ENCODE measurements around the gene SLC16A12. TPM values are rescaled to one million over a fixed set of nuclear protein-coding genes. Genes with fewer than 3 reads are reported as not detected.

SLC16A12 gene
- total and polyA plus RNA-seq, 2 of the 13 experiments (the other 11 are each of a cell fraction or from before 2014, with no cell fraction given), result 0.02 TPM; not detected in 1

GRCh38 chr10:89470628-89471027 lies 64.8 kb downstream of the SLC16A12 start:
- intact Hi-C loops (cut with micrococcal nuclease; ENCODE audit: unreplicated experiment), result no loop called here
- Histone ChIP-seq H3K27ac (ENCODE audit: extremely low read length, insufficient read depth, low read length) (no peak overlapping the region), H2AFZ (ENCODE audit: low read length) (no peak overlapping the region), H4K20me1 (ENCODE audit: insufficient read depth, low read length) (no peaks in the 10 kb centered on the region), H3K9ac (ENCODE audit: insufficient read depth, low read depth, low read length) (no peak overlapping the region), H3K27me3 (ENCODE audit: control insufficient read depth in 1 of 2, insufficient read depth in 2 of 2, low read length in 2 of 2) (no peaks in the 10 kb centered on the region; a peak in 1 of 5 replicates), H3K79me2 (ENCODE audit: insufficient read depth, low read length) (no peaks in the 10 kb centered on the region), H3K4me1 (ENCODE audit: insufficient read depth, low read length) (peaks cover 47% of the 10 kb centered on the region), H3K9me3 (ENCODE audit: low read length) (no peaks in the 10 kb centered on the region), H3K36me3 (replicated peaks in 1 of 2; ENCODE audit: control insufficient read depth in 1 of 2, insufficient read depth in 2 of 2, low read length in 2 of 2) (no peaks in the 10 kb centered on the region), H3K4me3 (replicated peaks in 1 of 3; ENCODE audit: insufficient read depth in 1 of 3, low read depth in 2 of 3, low read length in 3 of 3) (no peak overlapping the region), H3K4me2 (ENCODE audit: low read depth, low read length) (no peak overlapping the region)
- 0% methylated on average over 2 of the region's 2 CpGs for WGBS (ENCODE audit: low lambda C conversion rate)
- ChIA-PET CTCF (ENCODE audit: low intra/inter-chr PET ratio, low total read pairs) (no interaction called here), POLR2A (no interaction called here)
- FAIRE-seq, result no peak
- BruUV-seq (replicated peaks), result no TSS peak
- TF ChIP-seq CHD2 (IDR thresholded peaks at IDR 0.05; ENCODE audit: low read depth, low read length) (no peak), ZNF710 (CRISPR knock-in tag; IDR thresholded peaks at IDR 0.05; ENCODE audit: borderline replicate concordance) (no peak), ZNF142 (CRISPR knock-in tag; IDR thresholded peaks at IDR 0.05) (no peak), RXRB (CRISPR knock-in tag; IDR thresholded peaks at IDR 0.05; ENCODE audit: borderline replicate concordance) (no peak), RBFOX2 (IDR thresholded peaks at IDR 0.05; ENCODE audit: low read depth, low read length) (no peak), CTCF (CRISPR knock-in tag; IDR thresholded peaks at IDR 0.05) (no peak)
- DNase-seq (ENCODE audit: low spot score), result no peak
- in situ Hi-C loops (cut with HindIII; ENCODE audit: extremely low pct_ligation_motif_present, low pct_unique_long_range_greater_than_20kb), result no loop called here
- no peak for ATAC-seq
